SK-N-SH (cell line): ENCODE measurements around the gene MRM3. TPM values are rescaled to one million over a fixed set of nuclear protein-coding genes. Genes with fewer than 3 reads are reported as not detected.

Experiments
- polyA plus RNA-seq, 3 experiments: library from polyadenylated mRNA; depleted of rRNA; stranded (reverse); fragments of >200 nt; gene quantifications; 2 replicates each; pipeline ENCODE4 v1.2.3, GENCODE V29; 2012

The MRM3 gene
- polyA plus RNA-seq, 1 of the 3 experiments (the other 2 are of a cell fraction), result 16.4 TPM

Other genes with a start within 250 kb of the MRM3 start
- gene VPS53, start 67.5 kb upstream of the MRM3 start, polyA plus RNA-seq (2012; rRNA removed), result 14.8 and 16.8 TPM in 2 replicates
- 31.7 and 34.4 TPM in 2 replicates for gene TLCD3A, start 49.8 kb upstream of the MRM3 start, polyA plus RNA-seq (2012; rRNA removed)
- 10.7 and 12.5 TPM in 2 replicates for gene GEMIN4, start 30.1 kb upstream of the MRM3 start, polyA plus RNA-seq (2012; rRNA removed)
- gene GLOD4, start 73 bp upstream of the MRM3 start, polyA plus RNA-seq (2012; rRNA removed), result 34.3 and 40.0 TPM in 2 replicates
- 19.5 and 23.9 TPM in 2 replicates for gene NXN, start 197.4 kb downstream of the MRM3 start, polyA plus RNA-seq (2012; rRNA removed)
- gene TIMM22, start 214.8 kb downstream of the MRM3 start, polyA plus RNA-seq (2012; rRNA removed), result 9.9 and 10.7 TPM in 2 replicates